Activated gamma-delta T cell (primary cell): ENCODE measurements around the gene CCNC.

Experiments
- DNase-seq: peaks from one replicate; lab custom pipeline; 2025; lab: John Stamatoyannopoulos, UW

Gene CCNC

GRCh38 chr6:99548706-99549105 is 19.8 kb downstream of the CCNC start:
- no peak for DNase-seq

- DNase-seq, result no peak
Observed at GRCh38 chr6:99547526-99547925, 20.9 kb downstream of the CCNC start.

- DNase-seq, result no peak
Observed at GRCh38 chr6:99545442-99545841, 23.0 kb downstream of the CCNC start.

- DNase-seq, result no peak
Observed at GRCh38 chr6:99543968-99544367, 24.5 kb downstream of the CCNC start.

GRCh38 chr6:99530627-99531026 is 37.8 kb downstream of the CCNC start:
- no peak for DNase-seq

GRCh38 chr6:99522531-99522930 is 45.9 kb downstream of the CCNC start:
- DNase-seq, result no peak

GRCh38 chr6:99521633-99522151 is 46.8 kb downstream of the CCNC start:
- no peak for DNase-seq

GRCh38 chr6:99520855-99521632 is 47.4 kb downstream of the CCNC start:
- peak; percentile 49 for DNase-seq

GRCh38 chr6:99519446-99519845 is 49.0 kb downstream of the CCNC start:
- no peak for DNase-seq

GRCh38 chr6:99514089-99514488 is 54.4 kb downstream of the CCNC start:
- no peak for DNase-seq

GRCh38 chr6:99512033-99512432 is 56.4 kb downstream of the CCNC start:
- no peak for DNase-seq

GRCh38 chr6:99507648-99508047 is 60.8 kb downstream of the CCNC start:
- no peak for DNase-seq

- DNase-seq, result no peak
Observed at GRCh38 chr6:99501762-99502161, 66.7 kb downstream of the CCNC start.

GRCh38 chr6:99498421-99498820 is 70.0 kb downstream of the CCNC start:
- DNase-seq, result no peak

GRCh38 chr6:99495466-99495865 is 73.0 kb downstream of the CCNC start:
- no peak for DNase-seq
